OCI-M1 (cell line): ENCODE measurements around the gene AFF3.
A peak's percentile ranks its signal among the peaks of the same experiment; 100 is the strongest.

Experiments
- DNase-seq: peaks from one replicate; lab custom pipeline; 2025; lab: John Stamatoyannopoulos, UW

AFF3 gene

DNA sequence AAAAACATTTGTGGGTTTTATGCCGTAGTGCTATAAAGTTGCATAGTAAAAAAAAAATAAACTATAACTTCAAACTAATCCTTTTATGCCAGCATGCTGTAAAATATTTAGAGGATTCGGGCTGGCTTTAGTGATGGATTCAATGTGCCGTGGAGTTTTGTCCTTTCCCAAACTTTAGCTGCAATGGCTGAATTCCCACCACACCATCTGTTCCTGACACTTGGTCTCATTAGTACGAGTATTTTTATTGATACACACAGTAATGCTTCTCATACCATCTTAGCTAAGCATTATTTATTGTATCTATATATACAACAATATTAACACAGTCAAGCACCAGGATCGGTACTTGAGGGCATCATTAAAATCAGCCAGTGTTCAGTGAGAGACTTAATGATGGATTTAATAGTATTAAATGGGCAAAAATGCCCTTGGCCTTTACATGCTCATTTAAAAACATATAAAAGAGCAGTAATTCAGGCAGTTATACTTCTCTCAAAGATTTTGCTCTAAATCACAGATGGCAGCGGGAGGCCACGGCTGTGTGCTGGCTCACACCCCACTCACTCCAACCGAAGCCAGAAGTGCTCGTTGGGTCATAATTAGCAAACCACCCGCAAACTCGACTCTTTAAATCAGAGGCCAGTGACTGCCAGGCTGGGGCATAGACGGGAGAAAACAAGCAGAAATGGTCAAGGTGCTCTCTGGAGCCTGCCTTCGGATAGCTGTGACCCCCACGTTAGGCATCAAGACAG lies 355.6 kb downstream of the AFF3 start:
- no peak for DNase-seq

DNA sequence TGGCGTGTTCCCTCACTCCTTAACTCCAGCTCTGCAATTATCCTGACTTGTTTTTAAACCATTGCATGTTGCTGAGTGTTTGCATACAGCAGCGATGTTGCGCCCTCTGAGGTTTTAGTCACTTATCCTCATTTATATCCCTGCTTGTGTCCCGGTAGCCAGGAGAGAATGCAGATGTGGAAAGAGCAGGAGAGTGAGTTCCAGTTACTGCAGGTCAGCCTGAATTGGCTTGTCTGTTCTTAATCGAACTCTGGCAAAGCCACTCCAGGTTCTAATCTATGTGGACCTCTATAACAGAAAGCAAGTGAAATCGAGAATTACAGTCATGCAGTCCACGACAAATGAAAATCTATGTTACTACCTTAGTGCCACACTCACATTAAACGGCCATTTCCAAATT lies 357.4 kb downstream of the AFF3 start:
- no peak for DNase-seq

DNA sequence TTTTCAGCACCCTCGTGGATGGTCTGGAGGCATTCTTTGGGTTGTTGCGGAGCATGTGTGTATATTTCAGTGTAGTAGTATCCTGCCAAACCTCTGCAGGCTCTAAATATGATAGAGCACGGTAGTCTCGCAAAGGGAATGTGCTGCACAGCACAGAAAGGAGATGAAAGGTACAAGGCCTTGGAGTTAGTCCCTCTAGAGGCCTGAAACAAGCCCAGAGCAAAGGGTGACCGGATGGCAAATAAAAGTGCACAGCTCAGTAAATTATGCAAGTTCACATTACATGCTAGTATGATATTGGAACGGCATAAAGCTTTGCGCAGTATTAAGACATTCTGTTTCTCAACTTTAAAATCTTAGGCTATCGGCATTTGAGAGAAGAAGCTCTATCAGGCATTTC lies 358.1 kb downstream of the AFF3 start:
- no peak for DNase-seq

DNA sequence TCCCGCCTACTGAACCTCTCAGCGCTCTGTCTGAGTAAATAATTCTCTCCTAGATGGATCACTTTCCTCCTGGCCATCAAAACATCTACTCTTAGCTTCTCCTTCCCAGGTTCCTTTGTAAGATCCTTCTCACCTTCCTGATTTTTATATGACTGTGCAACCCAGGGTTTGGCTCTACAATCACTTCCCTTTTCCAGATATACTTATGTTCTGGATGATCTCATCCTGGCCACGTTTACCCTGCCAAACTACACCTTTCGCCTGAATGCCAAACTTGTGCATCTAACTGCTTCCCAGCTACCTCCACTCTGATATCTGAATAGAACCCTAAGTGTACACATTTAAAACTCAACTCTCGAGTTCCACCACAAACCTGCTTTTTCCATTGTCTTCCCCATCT lies 362.1 kb downstream of the AFF3 start:
- DNase-seq, result no peak

DNA sequence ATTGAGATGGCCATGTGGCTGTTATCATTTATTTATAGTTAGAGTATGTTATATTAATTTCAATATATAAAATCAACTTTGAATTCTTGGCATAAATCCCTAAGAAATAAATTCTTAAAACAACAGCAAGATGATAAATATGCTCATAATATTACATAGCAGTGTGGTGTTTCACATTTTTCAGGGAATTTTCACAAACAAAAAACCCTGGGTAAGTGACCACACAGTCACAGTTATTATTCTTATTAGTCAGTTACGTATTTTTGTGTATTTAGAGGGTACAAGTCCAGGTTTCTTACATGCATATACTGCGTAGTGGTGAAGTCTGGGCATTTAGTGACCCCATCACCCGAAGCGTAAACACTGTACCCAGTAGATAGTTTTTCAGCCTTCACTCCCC lies 363.1 kb downstream of the AFF3 start:
- DNase-seq, result no peak

DNA sequence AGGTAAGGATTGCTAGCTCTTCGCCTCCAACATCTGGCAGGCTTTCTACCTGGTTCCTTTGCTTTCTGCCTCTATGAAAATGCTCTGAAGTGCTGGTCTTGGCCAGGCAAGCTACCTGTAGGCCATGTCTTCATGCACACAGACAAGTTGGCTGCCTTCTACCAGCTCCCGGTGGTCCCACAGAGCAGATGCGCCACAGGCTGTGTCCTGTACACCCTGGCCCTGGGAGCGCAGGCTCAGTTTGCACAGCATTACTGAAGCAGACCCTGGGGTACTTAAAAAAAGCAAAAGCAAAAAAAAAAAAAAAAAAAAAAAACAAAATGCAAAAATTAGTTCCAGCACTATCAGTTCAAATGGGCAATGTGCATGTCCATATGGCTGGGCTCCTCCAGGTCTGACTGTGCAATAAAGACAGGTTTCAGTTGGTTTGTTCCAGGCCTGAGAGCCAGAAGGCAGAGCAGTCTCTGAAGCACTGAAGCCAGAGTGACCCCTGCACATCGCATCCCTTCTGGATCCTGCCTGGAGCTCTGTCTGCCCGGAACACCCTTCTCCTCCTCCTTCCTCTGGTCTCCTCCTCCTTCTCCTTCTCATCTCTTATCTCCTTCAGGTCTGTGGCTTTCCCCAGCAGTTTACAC lies 364.6 kb downstream of the AFF3 start:
- no peak for DNase-seq

DNA sequence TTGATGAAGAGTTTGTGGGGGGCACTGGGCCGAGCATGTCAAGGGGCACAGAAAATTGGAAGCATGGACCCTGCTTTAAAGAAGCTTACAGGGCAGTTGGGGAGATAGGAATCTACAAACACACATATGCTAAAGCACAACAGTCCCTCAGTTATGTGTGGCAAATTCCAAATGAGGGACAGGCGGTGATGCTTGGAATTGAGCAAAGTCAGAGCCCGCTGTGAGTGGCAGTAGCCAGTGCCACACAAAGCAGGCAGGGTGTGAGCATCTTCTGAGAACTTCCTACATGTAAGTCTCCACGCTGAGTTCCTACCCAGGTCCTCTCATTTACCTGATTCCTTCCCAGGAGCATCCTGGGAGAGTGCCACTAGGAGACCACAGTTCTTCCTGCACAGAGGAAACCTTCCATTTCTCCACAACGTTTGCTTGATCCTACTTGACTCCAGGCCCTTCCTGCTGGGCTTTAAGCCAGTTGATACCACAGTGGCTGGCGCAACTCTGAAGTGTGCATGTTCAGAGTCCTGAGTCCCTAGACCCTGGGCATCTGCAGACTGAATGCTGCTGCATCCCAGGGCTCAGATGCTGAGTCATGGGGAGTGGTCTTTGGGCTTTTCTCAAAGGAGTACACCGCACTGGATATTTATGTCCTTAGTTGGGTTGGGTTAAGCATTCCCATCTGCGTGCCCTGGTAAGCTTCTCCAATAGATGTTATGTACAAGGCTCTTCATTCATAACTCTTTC lies 365.3 kb downstream of the AFF3 start:
- DNase-seq, result no peak

DNA sequence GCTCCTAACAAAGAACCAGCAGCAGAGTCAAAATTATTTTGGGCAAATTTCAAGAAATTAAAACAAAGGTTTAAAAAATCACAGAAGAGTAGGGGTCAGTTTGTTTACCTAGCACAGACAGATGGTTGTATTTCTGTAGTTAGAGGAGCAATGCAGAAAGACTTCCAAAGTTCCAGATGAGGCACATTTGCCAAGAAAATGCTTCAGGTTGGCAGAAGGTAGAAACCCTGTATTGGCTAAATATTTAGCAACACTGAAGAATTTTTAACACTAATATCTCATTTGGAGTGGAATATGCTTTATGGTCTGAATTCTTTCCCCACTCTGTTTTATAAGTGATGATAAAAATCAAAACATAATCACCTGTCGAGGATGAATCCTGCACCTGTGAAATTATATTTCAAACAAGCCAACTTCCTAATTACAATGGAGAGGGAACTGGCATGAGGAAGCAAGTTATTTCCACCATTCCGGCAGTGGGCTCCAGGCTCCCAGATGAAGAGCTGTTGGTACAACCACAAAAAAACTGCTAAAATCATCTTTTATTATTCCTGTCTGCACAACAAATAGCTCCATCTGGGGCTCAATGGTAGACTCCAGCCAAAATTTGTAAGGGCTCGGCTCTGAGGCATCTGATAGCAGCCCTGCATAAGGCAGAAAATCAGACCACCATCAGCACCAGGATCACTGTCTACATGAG lies 366.0 kb downstream of the AFF3 start:
- no peak for DNase-seq

DNA sequence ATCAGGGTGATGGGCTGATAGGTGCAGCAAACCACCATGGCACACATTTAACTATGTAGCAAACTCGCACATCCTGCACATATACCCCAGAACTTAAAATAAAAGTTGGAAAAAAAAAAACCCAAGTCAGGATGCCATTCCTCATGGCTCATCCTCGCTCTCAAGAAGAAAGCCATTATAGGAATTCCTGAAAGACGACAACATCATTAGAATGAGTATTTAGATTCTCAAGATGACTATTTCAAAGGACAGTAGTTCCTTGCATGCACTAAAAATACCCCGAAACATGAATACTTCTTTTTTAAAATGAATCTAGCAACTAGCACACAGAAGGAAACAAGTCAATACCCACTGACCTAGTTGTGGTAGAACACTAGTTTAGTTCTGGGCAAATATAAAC lies 366.8 kb downstream of the AFF3 start:
- no peak for DNase-seq

DNA sequence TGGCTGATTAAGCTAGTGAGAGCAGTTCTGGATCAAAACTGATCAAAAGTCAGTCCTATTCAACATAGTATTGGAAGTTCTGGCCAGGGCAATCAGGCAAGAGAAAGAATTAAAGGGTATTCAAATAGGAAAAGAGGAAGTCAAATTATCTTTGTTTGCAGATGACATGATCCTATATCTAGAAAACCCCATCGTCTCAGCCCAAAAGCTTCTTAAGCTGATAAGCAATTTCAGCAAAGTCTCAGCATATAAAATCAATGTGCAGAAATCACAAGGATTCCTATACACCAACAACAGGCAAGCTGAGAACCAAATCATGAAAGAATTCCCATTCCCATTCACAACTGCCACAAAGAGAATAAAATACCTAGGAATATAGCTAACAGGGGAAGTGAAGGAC lies 368.7 kb downstream of the AFF3 start:
- peak; percentile 69 for DNase-seq

DNA sequence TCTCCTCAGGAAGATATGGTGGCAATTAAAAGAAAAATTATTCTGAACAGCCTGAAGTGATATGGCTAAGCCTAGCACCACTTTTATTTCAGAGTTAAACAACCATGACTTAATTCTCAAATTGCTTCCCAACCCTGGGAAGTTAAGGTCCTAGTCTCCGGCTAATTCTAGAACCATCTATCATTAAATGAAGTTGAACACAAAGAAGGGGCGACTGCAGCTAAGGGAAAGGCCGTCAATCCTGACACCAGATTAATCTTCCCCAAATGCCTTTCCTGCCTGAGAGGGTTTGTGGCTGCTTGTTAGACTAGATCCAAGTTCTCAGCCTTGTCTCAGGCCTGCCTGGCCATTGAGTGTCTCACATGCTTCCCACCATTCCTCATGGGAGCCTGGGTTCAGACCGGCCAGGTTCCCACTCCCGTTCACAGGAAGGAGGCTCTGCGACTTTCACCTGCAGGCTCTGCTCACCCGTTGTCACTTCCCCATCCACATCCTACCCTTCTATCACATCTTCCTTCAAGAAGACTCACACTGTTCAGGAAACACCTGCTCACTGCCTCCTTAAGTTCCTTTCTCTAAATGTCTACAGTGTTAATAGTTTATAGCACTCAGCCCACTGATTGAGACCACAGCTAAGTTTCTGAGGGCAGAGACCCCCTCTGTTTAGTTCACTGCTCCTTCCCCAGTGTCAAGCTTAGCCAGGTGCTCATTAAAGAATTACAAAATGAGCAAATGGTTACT lies 369.6 kb downstream of the AFF3 start:
- DNase-seq, result peak; percentile 17

DNA sequence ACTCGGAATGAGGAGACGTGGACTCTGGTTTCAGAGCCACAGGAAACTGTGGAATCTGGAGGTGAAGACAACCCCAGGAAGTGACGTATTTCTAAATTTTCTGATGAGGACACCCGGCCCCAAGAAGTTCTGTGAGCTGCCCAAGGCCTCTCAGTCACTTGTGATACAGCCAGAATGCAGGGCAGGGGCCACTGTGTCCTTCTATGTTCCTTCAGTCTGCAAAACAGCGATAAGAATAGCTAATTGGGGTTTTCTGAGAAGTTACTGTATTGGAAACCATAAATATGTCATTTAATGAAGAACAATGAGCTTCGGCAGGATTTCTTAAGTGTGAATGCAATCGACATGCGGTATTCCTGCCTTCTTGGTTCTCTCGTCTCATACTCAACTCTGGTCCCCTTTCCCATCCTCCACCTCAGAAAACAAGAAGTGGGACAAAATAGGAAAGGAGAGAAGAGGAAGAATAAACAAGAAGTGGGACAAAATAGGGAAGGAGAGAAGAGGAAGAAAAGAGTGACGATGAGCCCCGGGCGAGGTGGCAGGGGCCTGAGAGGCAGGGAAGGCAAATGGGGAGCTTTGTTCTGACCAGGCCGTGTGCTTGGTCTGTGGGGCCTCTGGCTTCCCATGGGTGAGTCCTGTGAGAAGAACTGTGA lies 370.6 kb downstream of the AFF3 start:
- peak; percentile 93 for DNase-seq

DNA sequence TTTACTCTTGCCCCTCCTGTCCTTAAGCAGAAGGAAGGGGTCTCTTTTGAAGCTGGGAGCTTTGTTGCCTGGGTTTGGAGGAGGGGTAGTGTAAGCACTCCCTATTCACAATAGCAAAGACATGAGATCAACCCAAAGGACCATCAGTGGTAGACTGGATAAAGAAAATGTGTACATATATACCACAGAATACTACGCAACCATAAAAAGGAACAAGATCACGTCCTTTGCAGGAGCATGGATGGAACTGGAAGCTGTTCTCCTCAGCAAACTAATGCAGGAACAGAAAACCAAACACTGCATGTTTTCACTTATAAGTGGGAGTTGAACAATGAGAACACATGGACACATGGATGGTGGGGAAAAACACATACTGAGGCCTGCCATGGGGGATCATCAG lies 371.5 kb downstream of the AFF3 start:
- no peak for DNase-seq

DNA sequence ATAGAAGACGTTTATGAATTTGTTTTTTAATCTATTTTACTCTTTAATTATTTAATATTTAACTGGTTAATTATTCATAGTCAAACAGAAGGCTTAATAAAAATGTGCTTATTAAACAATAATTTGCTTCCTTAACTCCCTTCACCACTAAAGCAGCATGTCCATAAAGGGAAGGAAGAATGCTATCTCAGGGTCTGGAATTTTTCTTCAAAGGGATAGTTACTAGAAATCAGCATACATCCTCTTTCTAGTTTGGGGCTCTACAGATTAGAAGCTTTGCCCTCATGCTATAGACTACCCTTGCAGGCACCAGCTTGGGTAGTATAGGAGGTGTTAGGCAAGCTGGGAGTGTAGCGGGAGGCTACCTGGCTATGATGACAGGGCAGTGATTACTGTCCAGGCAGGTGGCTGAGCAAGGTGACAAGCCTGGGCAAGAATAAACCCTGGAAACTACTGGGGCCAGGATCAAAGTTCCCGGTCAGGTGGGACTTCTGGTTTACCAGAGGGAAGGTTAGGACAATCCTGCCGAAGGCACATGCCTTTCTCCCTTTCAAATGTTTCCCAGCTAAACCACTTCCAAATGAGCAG lies 376.6 kb downstream of the AFF3 start:
- DNase-seq, result no peak

DNA sequence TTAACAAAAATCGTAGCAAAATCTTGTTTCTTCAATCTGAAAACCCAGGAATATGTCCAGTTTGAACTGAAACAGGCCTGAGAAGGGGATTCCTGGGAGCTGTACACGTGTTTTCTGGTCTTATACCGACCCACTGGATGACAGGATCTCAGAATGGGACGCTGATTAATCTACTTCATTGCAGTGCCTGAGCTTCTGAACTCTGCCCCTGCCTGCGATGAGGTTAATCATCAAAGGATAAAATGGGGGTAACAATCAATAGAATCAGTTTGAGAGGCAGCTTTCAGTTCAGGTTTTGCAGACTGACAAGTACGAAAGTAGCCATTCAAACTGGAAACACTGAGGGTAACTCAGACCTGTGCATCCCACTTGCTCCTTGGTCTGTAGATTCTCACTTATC lies 378.6 kb downstream of the AFF3 start:
- DNase-seq, result no peak

DNA sequence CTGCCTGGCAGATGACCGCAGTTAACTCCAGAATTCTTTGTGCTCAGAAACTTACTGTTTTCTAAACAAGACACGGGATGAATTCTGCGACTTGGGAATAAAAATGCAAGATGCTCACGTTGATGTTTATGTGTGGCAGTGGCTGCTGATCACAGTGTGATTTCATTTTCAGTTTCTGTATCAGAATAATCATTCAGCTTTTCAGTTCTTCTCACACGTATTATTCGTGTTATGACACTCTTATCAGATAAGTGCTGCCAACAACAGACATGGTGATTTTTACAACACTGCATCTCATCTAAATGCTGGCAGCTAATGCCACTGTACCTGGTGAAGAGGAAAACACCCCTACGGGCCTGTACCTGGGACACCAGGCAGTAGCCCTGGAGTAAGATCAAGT lies 379.7 kb downstream of the AFF3 start:
- DNase-seq, result no peak

DNA sequence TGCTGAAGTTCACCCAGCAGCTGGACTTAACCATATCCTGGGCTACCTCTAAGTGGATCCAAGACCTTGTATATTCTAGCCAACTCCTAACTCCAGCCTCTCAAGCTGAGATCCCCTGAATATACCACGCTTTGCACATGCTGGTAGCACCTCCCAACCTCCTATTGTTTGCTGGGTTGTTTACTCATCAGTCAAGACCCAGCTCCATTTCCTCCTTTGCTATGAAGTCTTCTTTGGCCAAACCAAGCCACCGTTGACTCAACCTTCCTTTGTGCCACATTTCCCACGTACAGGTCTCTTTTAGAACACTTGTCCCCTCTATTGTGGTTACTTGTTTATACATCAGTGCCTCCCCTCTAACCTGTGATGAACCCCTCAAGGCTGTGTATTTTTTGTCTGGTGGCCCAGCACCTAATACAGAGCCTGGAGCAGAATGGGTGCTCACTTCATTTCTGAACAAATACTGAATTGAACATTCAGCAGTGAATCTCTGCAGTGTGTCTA lies 384.7 kb downstream of the AFF3 start:
- no peak for DNase-seq

DNA sequence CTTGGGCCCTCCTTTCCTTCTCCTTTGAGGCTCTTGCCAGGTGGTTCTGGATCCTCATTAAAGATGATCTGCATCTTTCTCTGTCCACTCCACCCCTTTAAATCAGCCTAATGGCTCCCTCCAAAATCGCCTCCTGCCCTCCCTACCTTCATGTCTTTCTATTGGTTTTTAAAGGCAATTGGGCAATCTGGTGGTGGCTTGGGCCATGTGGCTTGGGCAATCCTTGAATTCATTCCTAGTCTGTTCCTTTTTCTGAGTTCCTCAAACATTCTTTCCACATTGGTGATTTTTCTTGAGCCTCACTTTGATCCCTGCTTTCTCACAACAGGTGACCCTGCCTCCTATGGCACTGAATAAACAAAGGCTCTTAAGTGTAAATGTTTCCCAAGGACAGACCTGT lies 386.3 kb downstream of the AFF3 start:
- DNase-seq, result no peak

DNA sequence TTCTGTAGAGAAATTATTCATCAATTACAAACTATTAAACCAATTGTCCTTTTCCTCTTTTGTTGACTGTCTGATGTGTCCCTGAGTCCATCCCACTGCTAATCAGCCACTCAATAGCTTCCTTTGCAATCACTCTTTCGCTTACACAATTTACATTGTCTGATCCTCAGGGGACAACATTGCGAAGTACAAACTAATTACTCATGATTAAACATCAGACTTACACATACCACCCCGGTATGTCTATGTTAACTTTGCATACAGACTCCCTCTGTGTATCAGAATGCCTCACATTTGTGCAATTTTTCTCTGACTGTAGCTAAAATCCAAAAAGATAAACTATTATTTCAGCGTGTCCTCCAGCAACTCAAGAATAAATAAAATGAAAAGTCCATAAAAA lies 388.2 kb downstream of the AFF3 start:
- DNase-seq, result no peak

DNA sequence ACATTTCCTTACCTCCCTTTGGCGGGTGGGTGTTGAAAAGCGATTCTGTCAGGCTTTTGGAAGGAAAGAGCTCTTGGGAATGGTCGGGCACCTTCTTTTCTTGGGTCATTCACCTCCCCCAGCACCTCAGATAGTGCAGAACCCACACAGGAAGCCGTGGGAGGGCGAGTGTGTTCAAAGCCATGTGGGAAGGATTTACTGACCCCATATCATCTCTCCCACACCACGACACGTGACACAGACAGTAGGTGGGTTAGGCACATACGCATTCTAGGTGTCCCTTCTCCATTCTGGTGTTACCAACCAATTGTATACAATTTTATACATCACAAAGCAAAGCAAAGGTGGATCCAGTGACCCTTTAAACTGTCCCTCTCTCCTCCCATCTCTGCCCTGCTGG lies 388.9 kb downstream of the AFF3 start:
- DNase-seq, result no peak

DNA sequence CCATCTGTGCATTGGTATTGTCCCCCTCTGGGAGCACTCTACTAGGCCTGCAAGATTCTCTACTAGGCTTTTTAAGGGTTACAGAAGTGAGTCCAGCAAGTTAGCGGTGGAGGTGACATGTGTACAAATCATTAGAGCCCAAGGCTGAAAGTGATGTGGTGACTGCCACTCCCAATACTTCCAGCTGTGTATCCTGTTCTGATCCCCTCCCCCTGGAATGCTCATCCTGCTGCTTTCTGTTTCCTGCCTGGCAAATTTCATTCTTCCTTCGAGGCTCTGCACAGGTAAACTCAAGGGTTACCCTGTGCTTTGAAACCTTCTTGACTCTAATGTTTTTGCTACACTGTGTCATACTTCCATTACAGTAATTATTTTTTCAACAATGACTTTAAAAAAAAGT lies 394.0 kb downstream of the AFF3 start:
- DNase-seq, result no peak
